HG03469 (cell line): ENCODE data around the gene PPM1H.

Experiments
- ATAC-seq: cut with Tn5 transposase; IDR thresholded peaks from one replicate; pipeline ENCODE4 v1.9.1; 2021; ENCODE audit warnings: mild to moderate bottlenecking, moderate library complexity, moderate number of reproducible peaks; ENCODE audit not compliant: unreplicated experiment

Gene PPM1H

GRCh38 chr12:62629413-62629812 is 305.5 kb downstream of the PPM1H start:
- no peak for ATAC-seq

DNA sequence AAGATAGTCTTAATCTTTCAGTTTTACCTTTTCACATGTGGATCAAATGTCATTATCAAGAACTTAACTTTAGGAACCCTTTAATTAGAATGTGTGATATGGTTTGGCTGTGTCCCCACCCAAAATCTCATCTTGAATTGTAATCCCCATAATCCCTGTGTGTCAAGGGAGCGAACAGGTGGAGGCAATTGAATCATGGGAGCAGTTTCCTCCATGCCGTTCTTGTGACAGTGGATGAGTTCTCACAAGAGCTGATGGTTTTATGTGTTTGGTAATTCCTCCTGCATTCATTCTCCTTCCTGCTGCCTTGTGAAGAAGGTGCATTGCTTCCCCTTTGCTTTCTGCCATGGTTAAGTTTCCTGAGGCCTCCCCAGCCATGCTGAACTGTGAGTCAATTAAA is 307.8 kb downstream of the PPM1H start:
- ATAC-seq = no peak

GRCh38 chr12:62625228-62625627 is 309.7 kb downstream of the PPM1H start:
- no peak for ATAC-seq

GRCh38 chr12:62622177-62622576 is 312.8 kb downstream of the PPM1H start:
- ATAC-seq = no peak

- no peak for ATAC-seq
These were observed 313.8 kb downstream of the PPM1H start for GRCh38 chr12:62621101-62621638.

- ATAC-seq = no peak
These were observed 316.0 kb downstream of the PPM1H start for GRCh38 chr12:62618930-62619329.

DNA sequence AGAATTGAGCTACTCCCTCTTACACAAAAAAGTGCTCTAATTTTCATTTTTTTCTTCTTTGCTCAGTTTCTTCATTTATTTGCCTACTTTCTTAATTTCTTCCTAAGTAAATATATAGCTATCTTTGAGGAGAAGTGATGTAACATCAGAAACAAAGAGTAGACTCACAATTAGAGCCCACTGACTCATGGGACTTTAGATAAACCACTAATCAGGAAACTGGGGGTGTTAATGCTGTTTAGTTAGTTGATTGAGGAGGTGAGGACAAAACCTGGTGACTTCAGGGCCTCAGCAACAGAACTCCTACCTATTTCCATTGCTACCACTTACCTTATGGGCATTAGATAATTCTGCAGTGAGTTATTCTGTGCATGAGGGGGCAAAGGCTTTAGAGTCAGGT is 316.6 kb downstream of the PPM1H start:
- ATAC-seq = no peak

GRCh38 chr12:62613081-62613480 is 321.9 kb downstream of the PPM1H start:
- no peak for ATAC-seq

DNA sequence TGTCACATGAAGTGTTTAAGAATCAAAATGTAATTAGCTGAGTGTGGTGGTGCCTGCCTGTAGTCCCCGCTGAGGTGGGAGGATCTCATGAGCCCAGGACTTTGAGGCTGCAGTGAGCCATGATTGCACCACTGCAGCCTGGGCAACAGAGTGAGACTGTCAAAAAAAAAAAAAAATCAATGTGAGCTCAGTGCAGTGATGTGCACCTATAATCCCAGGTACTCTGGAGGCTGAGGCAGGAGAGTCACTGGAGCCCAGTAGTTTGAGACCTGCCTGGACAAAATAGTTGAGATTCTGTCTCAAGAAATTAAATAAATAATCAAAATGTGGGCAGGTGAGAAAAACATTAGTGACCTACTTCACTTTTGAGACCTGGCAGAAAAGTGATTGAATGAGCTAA is 328.3 kb downstream of the PPM1H start:
- no peak for ATAC-seq

DNA sequence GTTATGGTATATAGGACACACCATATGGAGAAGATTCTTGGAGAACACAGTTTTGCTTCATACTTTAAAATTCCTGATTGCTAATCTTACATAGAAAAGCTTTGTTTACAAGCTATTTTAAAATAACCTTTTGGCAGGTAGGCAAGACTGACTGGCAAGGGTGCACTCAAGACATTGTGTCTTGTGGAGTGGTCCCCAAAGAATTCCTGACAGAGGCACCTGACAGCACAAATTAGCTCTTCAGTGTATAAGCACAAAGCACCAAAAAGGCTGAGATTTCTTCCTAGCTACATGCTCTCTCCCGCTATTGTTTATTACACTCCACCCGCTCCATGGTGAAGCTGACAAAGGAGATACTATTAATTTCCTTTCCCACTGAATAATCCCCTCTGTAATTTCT is 329.0 kb downstream of the PPM1H start:
- ATAC-seq = no peak

DNA sequence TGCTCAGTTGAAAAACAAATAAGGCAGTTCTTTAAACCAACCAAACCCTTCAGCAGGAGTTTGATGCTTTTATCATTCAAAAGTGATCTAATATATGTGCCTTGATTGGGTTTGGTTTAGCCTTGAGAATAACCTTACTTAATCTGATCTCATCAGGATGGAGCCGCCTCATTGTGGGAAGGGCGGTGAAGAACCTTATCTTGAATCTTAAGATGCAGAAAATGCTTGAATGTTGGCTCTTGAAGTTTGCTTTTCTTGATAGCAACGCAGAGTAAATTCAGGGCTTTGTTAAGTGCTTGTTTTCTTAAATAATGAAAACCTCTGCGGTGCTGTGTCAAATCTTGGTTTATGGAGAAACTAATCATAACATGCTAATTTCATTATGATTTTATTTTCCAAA is 330.1 kb downstream of the PPM1H start:
- ATAC-seq = no peak

GRCh38 chr12:62604373-62604772 is 330.6 kb downstream of the PPM1H start:
- ATAC-seq = no peak

GRCh38 chr12:62603811-62604098 is 331.2 kb downstream of the PPM1H start:
- ATAC-seq = no peak

DNA sequence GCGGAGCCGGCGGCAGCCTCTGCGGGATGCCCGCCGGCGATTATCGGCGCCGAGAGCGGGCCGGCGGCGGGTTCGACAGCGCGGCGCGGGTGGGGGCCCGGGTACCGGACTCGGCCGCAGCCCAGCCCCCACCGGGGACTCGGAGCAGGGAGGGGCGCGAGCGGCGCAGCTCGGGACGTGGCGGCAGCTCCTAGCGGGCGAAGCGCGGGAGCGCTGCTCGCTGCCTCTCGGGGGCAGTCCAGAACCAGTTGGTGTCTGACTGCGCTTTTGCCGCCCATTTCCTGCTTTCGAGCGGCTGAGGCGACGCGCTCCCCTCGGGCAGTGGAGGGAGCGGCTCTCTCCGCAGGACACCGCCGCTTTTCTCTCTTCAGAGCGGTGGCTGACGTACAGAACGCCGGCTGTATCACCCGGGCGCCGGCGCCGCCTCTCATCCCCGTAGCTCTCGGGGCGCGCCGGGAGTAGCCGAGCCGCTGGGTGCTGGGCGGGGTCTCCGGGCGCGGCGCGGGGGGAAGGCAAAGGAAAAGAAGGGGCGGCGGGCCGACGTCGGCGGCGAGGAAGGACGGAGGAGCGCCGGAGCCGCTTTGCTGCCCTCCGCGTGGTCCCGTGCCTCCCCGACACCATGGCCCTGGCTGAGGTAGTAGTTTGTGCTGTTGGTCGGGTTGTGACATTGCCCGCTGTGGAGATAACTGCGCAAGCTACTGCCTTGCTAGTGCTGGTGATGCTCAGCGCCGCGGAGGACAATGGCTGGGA is 331.7 kb downstream of the PPM1H start:
- ATAC-seq = peak; percentile 53

GRCh38 chr12:62602255-62603060 is 332.5 kb downstream of the PPM1H start:
- peak; percentile 45 for ATAC-seq

DNA sequence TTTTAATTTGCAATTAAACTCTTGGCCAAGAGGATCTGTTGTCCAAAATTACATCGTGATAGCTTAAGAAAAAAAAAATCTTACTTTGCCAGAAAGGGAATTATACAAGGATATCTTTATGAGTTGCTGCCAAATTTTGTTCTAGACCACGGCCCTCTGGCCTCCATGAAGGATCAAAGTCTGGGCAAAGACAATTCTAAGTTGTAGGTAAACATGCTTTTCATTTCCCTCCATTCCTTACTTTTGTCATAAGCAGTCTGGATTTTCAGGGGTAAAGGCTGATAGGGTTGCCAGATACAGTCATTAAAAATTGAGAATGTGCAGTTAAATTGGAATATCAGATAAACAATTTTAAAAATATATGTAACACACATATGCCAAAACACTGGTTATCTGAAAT is 333.2 kb downstream of the PPM1H start:
- no peak for ATAC-seq

DNA sequence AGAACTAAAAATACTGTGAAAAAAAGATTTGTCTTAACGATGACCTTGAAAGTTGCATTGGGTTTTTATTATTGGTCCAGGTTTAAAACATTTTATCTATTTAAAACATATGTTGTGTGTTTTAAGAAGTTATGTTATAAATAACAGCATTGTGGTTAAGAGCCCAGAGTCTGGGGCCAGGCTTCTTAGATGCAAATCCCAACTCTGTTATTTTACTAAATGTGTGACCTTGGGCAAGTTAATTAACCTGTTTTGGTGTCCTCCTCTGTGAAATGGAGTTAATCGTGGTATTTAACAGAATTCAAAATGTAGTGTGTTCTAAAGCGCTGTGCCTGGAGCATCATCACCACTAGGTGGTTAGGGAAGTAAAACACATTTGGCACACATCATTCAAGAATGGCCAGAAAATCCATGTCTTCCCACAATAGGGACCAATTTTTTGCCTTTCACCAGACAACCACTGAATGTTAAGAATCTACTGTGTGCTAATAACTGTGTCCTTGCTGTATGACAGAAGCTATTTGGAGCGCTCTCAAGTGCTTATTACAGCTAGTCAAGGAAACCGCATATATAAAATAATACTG is 335.0 kb downstream of the PPM1H start:
- no peak for ATAC-seq

DNA sequence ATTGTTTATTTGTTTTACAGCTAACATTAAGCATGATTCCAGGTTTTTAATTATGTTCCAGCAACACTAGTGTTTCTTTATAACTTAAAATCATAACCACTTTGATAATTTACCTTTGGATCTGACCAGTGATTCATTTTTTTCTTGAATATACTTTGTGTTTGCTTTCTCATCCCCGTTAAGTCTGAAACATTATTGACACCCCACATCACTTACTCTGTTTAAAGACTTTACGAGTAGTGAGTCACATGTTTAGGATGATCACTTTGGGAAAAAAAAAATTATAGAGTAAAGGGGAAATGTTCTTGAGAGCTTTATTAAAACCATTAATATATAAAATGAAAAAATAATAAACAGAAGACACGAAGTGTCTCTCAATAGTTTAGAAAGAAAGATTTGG is 336.1 kb downstream of the PPM1H start:
- ATAC-seq = no peak

DNA sequence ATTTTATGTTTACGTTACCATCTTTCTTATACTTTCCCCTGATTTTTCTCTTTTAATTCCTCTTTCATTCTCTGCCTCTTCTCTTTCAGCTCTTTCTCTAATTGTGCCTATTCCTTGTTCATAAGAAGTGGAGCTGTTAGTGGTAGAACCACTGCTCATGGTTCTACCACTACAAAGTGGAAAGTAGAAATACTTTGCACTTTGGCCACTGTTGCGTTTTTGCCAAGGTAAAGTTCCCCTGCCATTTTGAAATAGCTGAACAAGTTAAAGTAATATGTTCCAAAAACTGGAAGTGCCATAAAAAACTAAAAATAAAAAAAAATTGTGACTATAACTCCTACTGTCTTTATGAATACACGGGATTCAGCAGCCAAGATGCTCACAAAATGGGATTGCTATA is 337.7 kb downstream of the PPM1H start:
- ATAC-seq = no peak
